Nephron (organoid): ENCODE data around the gene DNAJC22.
"Not testable (repeated sequence)": the region's sequence is repeated elsewhere in the genome, so short reads cannot be mapped to it uniquely, and the experiment has no call there.

ENCODE experiments used
- H3K27ac Mint-ChIP-seq, 3 experiments: 2 replicates each; pipeline ENCODE4 v1.8.0; 2020; ENCODE audit warnings: mixed read lengths in 3 of 3, mild to moderate bottlenecking in 2 of 3, moderate library complexity in 1 of 3
- H3K27me3 Mint-ChIP-seq: 2 replicates; pipeline ENCODE4 v1.8.0; 2021; ENCODE audit warnings: low read depth, mild to moderate bottlenecking, moderate library complexity, mixed read lengths
- H3K36me3 Mint-ChIP-seq: 2 replicates; pipeline ENCODE4 v1.8.0; 2020; ENCODE audit warnings: low read depth, mixed read lengths
- H3K4me1 Mint-ChIP-seq: 2 replicates; pipeline ENCODE4 v1.8.0; 2020; ENCODE audit warnings: mixed read lengths
- H3K4me3 Mint-ChIP-seq, 3 experiments: 2 replicates each; pipeline ENCODE4 v1.8.0; 2020; ENCODE audit warnings: mild to moderate bottlenecking in 3 of 3, mixed read lengths in 3 of 3, moderate library complexity in 2 of 3
- H3K9me3 Mint-ChIP-seq: 2 replicates; pipeline ENCODE4 v1.8.0; 2020; ENCODE audit warnings: mixed read lengths
- CTCF ChIP-seq, 3 experiments: fragments of 200-600 bp; sonication (generic); IDR thresholded peaks; one replicate each; pipeline ENCODE4 v1.5.0; 2021; ENCODE audit warnings: antibody characterized with exemption in 3 of 3; ENCODE audit not compliant: unreplicated experiment in 3 of 3

The DNAJC22 gene

GRCh38 chr12:49305762-49306510 lies 40.8 kb upstream of the DNAJC22 start:
- Mint-ChIP-seq H3K4me1 (no peaks in the 10 kb centered on the region), H3K9me3 (no peaks in the 10 kb centered on the region), H3K4me3 (no peak overlapping the region), H3K27me3 (peaks cover 68% of the 10 kb centered on the region), H3K36me3 (no peaks in the 10 kb centered on the region), H3K27ac (no peak overlapping the region)
- no peak for TF ChIP-seq CTCF (IDR thresholded peaks at IDR 0.05; ENCODE audit: unreplicated experiment in 3 of 3)

GRCh38 chr12:49309386-49309785 lies 37.3 kb upstream of the DNAJC22 start:
- Mint-ChIP-seq H3K27ac (no peak overlapping the region), H3K4me1 (no peaks in the 10 kb centered on the region), H3K36me3 (no peaks in the 10 kb centered on the region), H3K27me3 (peaks cover 56% of the 10 kb centered on the region), H3K9me3 (no peaks in the 10 kb centered on the region), H3K4me3 (no peak overlapping the region)
- no peak for TF ChIP-seq CTCF (IDR thresholded peaks at IDR 0.05; ENCODE audit: unreplicated experiment in 3 of 3)

GRCh38 chr12:49310451-49311000 lies 36.2 kb upstream of the DNAJC22 start:
- H3K4me3 Mint-ChIP-seq, H3K36me3 Mint-ChIP-seq, H3K27ac Mint-ChIP-seq, H3K9me3 Mint-ChIP-seq, H3K4me1 Mint-ChIP-seq: not testable (repeated sequence)
- H3K27me3 Mint-ChIP-seq = peaks cover 55% of the 10 kb centered on the region

- Mint-ChIP-seq H3K27me3 (peaks cover 30% of the 10 kb centered on the region), H3K9me3 (no peaks in the 10 kb centered on the region), H3K27ac (no peak overlapping the region), H3K4me1 (no peaks in the 10 kb centered on the region), H3K36me3 (no peaks in the 10 kb centered on the region), H3K4me3 (no peak overlapping the region)
- no peak for TF ChIP-seq CTCF (IDR thresholded peaks at IDR 0.05; ENCODE audit: unreplicated experiment in 3 of 3)
Observed at GRCh38 chr12:49314811-49315210, 31.9 kb upstream of the DNAJC22 start.

- not testable (repeated sequence) for H3K4me3 Mint-ChIP-seq, H3K27ac Mint-ChIP-seq, H3K4me1 Mint-ChIP-seq, H3K36me3 Mint-ChIP-seq, H3K9me3 Mint-ChIP-seq
- H3K27me3 Mint-ChIP-seq = peaks cover 18% of the 10 kb centered on the region
Observed at GRCh38 chr12:49317118-49317517, 29.6 kb upstream of the DNAJC22 start.

GRCh38 chr12:49320411-49321103 lies 26.1 kb upstream of the DNAJC22 start:
- not testable (repeated sequence) for H3K36me3 Mint-ChIP-seq, H3K27ac Mint-ChIP-seq, H3K9me3 Mint-ChIP-seq
- Mint-ChIP-seq H3K4me1 (peaks cover 14% of the 10 kb centered on the region), H3K27me3 (peaks cover 13% of the 10 kb centered on the region), H3K4me3 (peak overlapping the region; percentile 40 to 70 (median 55))

- H3K4me3 Mint-ChIP-seq = peak overlapping the region; percentile 96 to 100 (median 97)
- H3K9me3 Mint-ChIP-seq = no peaks in the 10 kb centered on the region
- H3K27ac Mint-ChIP-seq = peak overlapping the region in 2 of 3 experiments; percentile 72 to 86
- peaks cover 13% of the 10 kb centered on the region for H3K27me3 Mint-ChIP-seq
- peaks cover 14% of the 10 kb centered on the region for H3K4me1 Mint-ChIP-seq
- TF ChIP-seq CTCF (IDR thresholded peaks at IDR 0.05; ENCODE audit: unreplicated experiment in 3 of 3) = no peak
- H3K36me3 Mint-ChIP-seq = peaks cover 7% of the 10 kb centered on the region
Observed at GRCh38 chr12:49322367-49322707, 24.4 kb upstream of the DNAJC22 start.
